Stimulated activated CD4-positive, alpha-beta T cell treated with anti-CD3 and anti-CD28 coated beads, Interleukin-4, amount 100 ng/mL, for 4 hours (primary cell): ENCODE data around the gene ANKRD34B.

Experiments used
- DNase-seq, 2 experiments: peaks; one replicate each; pipeline ENCODE4 v3.0.0-alpha.2; 2020

ANKRD34B gene

GRCh38 chr5:80569086-80569960, 757 bp downstream of the ANKRD34B start:
- no peak for DNase-seq

DNA sequence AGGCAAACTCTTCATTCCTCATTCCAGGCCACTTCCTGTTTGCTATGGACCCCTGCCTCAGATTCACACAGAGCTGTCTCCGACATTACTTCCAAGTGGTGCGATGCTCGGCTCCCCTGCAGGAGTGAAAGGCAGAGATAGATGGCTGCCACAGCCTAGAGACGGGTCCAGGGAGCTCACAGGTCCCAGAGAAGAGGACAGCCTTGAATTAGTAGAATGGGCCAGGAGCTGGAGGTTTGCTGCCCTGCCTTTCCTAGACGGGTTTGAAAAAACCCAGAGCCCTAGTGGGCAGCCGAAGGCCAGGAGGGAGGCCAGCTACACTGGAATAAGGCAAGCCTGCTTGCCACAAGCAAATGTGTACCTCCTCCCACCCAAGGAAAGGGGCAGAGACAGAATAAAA, 1.8 kb downstream of the ANKRD34B start:
- no peak for DNase-seq

GRCh38 chr5:80566711-80567259, 3.3 kb downstream of the ANKRD34B start:
- no peak for DNase-seq

DNA sequence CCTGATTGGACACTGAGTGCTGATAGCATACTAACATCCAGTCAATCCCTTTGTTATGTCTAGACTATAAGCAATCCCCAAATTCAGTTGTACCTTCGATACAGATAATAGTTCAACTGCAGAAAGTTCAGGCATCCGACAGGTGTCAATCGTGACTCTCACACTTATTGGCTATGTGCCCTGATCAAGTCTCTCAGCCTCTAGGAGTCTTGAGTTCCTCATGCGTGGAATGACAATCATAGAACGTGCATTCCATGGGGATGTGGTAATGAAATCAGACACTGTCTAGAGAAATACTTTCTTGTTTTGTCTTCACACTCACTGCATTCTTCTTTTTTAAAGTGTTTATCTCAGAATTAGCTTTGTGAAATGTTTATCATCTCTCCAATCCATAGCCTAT, 4.8 kb downstream of the ANKRD34B start:
- DNase-seq, result no peak

- no peak for DNase-seq
Observed at GRCh38 chr5:80559244-80559643, 10.8 kb downstream of the ANKRD34B start.

DNA sequence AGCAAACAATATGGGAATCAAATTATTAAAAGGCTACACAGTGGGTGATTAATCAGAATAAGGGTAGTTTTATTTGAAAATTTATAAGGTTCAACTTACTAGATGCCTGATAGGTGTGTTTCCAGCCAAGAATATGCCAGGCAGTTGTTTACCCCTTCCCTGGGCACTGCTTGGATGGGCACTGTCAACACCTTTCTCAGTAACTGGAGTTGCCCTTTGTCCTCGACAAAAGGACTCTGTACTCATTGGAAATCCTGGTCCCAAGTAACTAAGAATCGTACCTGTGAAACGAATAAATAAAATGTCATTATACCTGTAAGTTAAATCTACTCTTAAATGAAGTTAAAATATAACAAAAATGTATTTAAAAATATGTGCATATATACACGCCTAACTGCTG, 15.0 kb downstream of the ANKRD34B start:
- DNase-seq, result no peak

- no peak for DNase-seq
Observed at GRCh38 chr5:80554646-80555045, 15.4 kb downstream of the ANKRD34B start.

- no peak for DNase-seq
Observed at GRCh38 chr5:80541392-80541791, 28.7 kb downstream of the ANKRD34B start.

- no peak for DNase-seq
Observed at GRCh38 chr5:80540691-80541090, 29.4 kb downstream of the ANKRD34B start.

DNA sequence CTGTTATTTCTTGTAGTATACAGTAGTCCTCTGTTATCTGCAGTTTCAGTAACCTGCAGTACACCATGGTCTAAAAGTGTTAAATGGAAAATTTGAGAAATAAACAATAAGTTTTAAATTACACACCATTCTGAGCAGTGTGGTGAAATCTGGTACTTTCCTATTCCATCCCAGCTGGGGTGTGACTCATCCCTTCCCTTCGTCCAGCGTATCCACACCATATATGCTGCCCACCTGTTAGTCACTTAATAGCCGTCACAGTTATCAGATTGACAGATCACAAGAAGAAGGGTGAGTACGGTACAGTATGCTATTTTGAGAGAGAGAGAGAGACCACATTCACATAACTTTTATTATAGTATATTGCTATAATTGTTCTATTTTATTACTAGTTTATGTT, 53.3 kb downstream of the ANKRD34B start:
- DNase-seq, result peak in 1 of 2 experiments; percentile 1

GRCh38 chr5:80509362-80509761, 60.7 kb downstream of the ANKRD34B start:
- no peak for DNase-seq

DNA sequence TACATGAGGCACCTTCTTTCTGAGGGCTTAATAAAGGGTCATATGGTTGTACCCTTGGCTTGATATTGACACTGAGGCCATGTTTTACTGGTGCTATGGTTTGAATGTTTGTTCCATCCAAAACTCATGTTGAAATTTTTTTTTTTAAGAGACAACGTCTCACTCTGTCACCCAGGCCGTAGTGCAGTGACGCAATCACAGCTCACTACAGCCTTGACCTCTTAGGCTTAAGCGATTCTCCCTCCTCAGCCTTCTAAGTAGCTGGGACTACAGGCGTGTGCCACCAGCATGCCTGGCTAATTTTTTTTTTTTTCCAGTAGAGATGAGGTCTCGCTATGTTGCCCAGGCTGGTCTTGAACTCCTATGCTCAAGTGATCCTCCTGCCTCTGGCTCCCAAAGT, 61.2 kb downstream of the ANKRD34B start:
- no peak for DNase-seq

GRCh38 chr5:80507663-80508062, 62.4 kb downstream of the ANKRD34B start:
- no peak for DNase-seq
